NT2/D1 (cell line): Measurements from ENCODE around the gene BICRA.

Experiments used
- YY1 ChIP-seq: IDR thresholded peaks from 2 replicates; pipeline ENCODE4 v1.6.1; 2011; ENCODE audit not compliant: insufficient read length, insufficient read depth
- ZNF274 ChIP-seq: IDR thresholded peaks from 2 replicates; pipeline ENCODE4 v1.6.1; 2011; ENCODE audit warnings: mild to moderate bottlenecking, low read depth, low read length

- TF ChIP-seq ZNF274 = no peak
- no peak for TF ChIP-seq YY1
Measured at GRCh38 chr19:47679922-47680857, 71.3 kb downstream of the BICRA start.
